NCI-H446 treated with DMSO at 0.1 percent for 48 hours (cell line): ENCODE measurements around the gene ABI3.
"Not testable (repeated sequence)": the region's sequence is repeated elsewhere in the genome, so short reads cannot be mapped to it uniquely, and the experiment has no call there.

ENCODE experiments used
- DNase-seq: peaks from one replicate; lab custom pipeline; 2025; lab: John Stamatoyannopoulos, UW

Gene ABI3

DNA sequence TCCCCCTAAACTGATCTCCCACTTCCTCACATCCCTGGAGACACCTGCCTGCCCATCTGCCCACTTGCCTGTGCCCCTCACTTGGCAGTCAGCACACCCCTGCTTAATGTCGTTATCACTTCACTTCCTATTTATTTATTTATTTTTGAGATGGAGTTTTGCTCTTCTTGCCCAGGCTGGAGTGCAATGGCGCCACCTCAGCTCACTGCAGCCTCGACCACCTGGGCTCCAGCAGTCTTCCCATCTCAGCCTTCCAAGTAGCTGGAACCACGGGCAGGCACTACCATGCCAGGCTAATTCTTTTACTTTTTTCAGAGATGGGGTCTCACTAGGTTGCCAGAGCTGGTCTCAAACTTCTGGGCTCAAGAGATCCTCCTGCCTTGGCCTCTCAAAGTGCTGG lies 43.6 kb downstream of the ABI3 start:
- DNase-seq = no peak

DNA sequence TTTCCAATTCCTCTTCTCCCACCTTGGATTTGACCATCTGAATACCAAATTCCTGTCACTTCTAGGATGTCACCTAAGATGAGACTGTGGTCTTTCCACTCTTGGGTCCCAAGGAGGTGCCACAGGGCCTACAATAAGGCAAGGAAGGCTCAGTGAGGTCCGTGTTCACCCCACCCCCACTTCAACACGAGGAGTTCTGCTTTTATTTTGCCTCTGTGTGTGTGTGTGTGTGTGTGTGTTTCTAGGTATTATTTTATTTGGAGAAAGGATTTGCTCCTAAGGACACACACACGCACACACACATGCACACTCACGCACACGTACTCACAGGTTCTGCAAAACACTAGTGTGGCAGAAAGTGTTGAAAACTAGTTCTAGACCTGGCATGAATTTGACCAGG lies 44.6 kb downstream of the ABI3 start:
- no peak for DNase-seq

GRCh38 chr17:49258394-49258793 lies 47.9 kb downstream of the ABI3 start:
- no peak for DNase-seq

- DNase-seq = no peak
Observed at GRCh38 chr17:49259663-49260010, 49.1 kb downstream of the ABI3 start.

DNA sequence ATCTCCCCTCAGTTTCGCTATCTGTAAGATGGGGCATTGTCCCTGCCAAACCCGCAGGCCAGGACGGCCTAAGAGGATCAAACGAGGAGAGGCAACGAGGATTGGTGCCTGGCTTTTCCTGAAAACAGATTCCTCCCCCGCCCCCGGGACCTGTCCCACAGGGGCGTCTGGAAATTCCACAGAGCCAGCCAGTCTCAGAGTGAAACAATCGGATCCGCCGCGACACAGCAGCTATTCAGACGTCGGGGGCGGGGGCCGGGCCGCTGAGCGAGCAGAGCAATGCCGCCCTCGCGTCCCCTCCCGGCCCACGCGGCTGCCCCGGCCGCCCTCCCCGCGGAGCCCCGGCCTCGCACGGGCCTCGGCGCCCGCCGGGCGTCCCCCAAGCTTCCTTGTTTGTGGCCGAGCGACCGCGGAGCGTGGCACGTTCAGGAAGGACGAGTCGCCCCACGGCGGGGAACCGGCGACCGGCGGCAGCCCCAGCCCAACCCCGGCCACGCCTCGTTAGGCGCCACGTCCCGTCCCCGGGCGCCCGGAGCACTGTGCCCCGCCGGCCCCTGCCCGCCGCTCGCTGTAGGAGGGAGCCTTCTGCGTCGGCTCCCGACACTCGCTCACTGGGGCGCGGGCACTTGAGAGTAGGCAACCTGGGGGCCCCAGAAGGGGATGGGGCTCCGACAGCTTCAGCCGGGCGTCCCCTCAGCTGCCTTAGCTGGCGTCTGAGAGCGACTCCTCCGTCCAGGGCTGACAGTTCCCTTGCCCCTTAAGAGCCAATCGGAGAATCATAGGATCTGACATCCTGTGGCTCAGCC lies 49.7 kb downstream of the ABI3 start:
- DNase-seq = no peak

DNA sequence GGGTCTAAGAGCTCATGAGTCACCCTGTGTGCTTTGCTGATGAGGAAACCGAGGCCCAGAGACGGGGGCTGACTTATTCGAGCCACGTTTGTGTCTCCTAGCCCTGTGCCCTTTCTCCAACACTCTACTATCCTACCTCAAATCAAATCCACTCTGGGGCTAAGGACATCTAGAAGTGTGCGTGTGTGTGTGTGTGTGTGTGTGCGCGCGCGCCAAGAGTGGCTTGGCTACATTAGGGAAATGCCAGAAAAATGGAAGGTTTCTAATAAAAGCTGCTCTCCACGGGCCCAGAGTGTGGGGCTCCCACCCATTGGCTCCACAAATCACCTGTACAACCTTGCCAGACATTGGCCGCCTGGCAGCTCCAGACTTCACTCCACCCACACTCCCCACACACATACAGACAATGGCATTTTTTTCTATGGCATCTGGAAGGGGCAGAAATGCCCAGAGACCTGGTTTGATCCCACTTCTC lies 50.3 kb downstream of the ABI3 start:
- no peak for DNase-seq

- DNase-seq = not testable (repeated sequence)
Observed at GRCh38 chr17:49261540-49261939, 51.0 kb downstream of the ABI3 start.

DNA sequence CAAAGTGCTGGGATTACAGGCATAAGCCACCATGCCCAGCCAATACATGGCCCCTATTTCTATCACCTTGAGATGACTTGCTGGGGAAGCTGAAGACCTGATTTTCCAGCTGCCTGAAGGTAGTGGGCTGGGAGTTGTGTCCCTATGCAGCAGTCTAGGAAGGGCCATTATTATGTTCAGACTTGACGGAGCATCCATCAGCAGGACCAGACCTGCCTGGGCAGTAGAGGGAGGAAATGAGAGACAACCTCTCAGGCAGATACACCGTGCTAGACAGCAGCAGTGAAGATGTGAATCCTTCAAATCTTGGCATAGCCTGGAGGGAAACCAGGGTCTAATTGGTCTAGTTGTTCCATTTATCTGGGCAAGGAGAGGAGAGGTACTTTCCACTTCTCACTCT lies 55.7 kb downstream of the ABI3 start:
- DNase-seq = no peak

DNA sequence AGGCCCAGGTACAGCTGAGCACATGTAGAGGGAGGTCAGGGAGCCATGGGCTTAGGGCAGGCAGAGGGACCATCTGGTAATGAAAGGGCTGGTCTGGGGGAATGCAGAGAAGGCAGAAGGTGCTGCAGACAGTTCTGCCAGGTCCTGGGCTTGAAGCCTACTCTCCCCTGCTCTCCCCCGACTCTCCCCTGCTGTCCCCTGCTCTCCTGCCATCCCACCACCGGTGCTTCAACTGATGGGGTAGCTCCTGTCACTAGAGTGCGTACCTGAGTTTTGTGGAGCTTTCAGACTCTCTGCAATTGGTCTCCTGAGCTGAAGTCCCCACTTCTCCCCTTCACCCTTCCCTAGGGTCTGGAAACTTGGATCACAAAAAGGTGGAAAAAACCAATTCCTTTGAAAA lies 57.4 kb downstream of the ABI3 start:
- no peak for DNase-seq

- DNase-seq = no peak
Observed at GRCh38 chr17:49269356-49269755, 58.8 kb downstream of the ABI3 start.
